SK-N-SH treated with all-trans-retinoic acid at 6 μM for 48 hours (cell line): ENCODE measurements around the gene NFKBIA.

ENCODE experiments used
- ARNTL ChIP-seq: fragments of 450-650 bp; formaldehyde crosslinking; IDR thresholded peaks from 2 replicates; pipeline ENCODE4 v1.5.0; 2020; ENCODE audit warnings: low read depth, mild to moderate bottlenecking, moderate library complexity, borderline replicate concordance
- CSDC2 ChIP-seq: fragments of 250-450 bp; sonication (Bioruptor Pico); IDR thresholded peaks from 2 replicates; pipeline ENCODE4 v1.5.0; 2020; ENCODE audit warnings: mild to moderate bottlenecking, moderate library complexity
- PATZ1 ChIP-seq: fragments of 250-450 bp; sonication (Bioruptor Pico); IDR thresholded peaks from 2 replicates; pipeline ENCODE4 v1.8.0; 2020; ENCODE audit warnings: mild to moderate bottlenecking, moderate library complexity, borderline replicate concordance
- PPARA ChIP-seq: fragments of 250-450 bp; sonication (Bioruptor Pico); IDR thresholded peaks from 2 replicates; pipeline ENCODE4 v1.5.0; 2020; ENCODE audit warnings: mild to moderate bottlenecking, borderline replicate concordance
- RARB ChIP-seq: fragments of 250-450 bp; sonication (Bioruptor Pico); IDR thresholded peaks from 2 replicates; pipeline ENCODE4 v1.8.0; 2021; ENCODE audit warnings: mild to moderate bottlenecking, moderate library complexity
- SNAI2 ChIP-seq: fragments of 250-450 bp; sonication (Bioruptor Pico); IDR thresholded peaks from 2 replicates; pipeline ENCODE4 v1.5.0; 2020; ENCODE audit warnings: mild to moderate bottlenecking, moderate library complexity
- TOX ChIP-seq: fragments of 250-450 bp; sonication (Bioruptor Pico); IDR thresholded peaks from 2 replicates; pipeline ENCODE4 v1.8.0; 2021; ENCODE audit warnings: mild to moderate bottlenecking, moderate library complexity, borderline replicate concordance
- ZFP3 ChIP-seq: fragments of 250-450 bp; sonication (Bioruptor Pico); IDR thresholded peaks from 2 replicates; pipeline ENCODE4 v1.5.0; 2020; ENCODE audit warnings: mild to moderate bottlenecking, moderate library complexity
- ZFP30 ChIP-seq: fragments of 450-650 bp; formaldehyde crosslinking; IDR thresholded peaks from 2 replicates; pipeline ENCODE4 v1.5.0; 2022; ENCODE audit warnings: mild to moderate bottlenecking, moderate library complexity
- ZNF565 ChIP-seq: fragments of 450-650 bp; formaldehyde crosslinking; conservative IDR thresholded peaks from 2 replicates; pipeline ENCODE4 v1.5.0; 2020; ENCODE audit warnings: low read depth, mild to moderate bottlenecking, moderate library complexity

DNA sequence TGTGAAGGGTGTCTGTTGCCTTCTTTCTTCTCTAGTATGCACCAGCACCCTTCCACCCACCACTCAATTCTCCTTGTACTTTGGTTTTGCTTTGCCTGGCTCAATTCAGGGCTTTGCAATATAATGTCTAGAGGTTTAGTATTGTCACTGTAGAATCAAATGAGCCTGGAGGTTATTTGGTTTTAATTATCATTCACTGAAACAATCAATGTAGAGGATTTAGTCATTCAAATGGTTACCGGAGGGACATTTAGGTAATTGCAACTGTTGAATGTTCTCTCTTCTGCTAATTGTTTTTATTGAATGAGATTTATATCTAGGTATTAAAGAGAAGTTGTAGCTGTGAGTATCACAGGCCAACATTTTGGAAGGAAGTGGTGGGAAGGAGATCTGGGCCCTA lies 29.3 kb upstream of the NFKBIA start:
- no peak for TF ChIP-seq RARB (CRISPR knock-in tag)
- TF ChIP-seq PATZ1 (CRISPR knock-in tag) = no peak
- no peak for TF ChIP-seq PPARA
- no peak for TF ChIP-seq ZFP3 (CRISPR knock-in tag)
- TF ChIP-seq TOX (CRISPR knock-in tag) = no peak
- no peak for TF ChIP-seq ZFP30 (CRISPR knock-in tag)
- TF ChIP-seq ZNF565 = no peak
- no peak for TF ChIP-seq CSDC2 (CRISPR knock-in tag)
- no peak for TF ChIP-seq ARNTL
- no peak for TF ChIP-seq SNAI2 (CRISPR knock-in tag)
